RWPE1 (cell line): Measurements from ENCODE around the gene DDX41.

Source experiments
- CTCF ChIA-PET: fragments of 350-600 bp; sonication (Branson Sonifier 250); formaldehyde crosslinking; extraction: SDS; loops from one replicate; lab custom pipeline; 2021; lab: Yijun Ruan, JAX
- POLR2A ChIA-PET: fragments of 400-600 bp; formaldehyde crosslinking; extraction: SDS; loops from one replicate; lab custom pipeline; 2020; ENCODE audit warnings: antibody characterized with exemption; ENCODE audit not compliant: low non-redundant PET; lab: Yijun Ruan, JAX
- DNase-seq: peaks from one replicate; pipeline ENCODE4 v3.0.0; 2012; ENCODE audit warnings: low spot score
- H3K27ac ChIP-seq: fragments of 450-650 bp; 2 replicates; pipeline ENCODE4 v1.5.1; 2017
- TF ChIP-seq, protein P1 (sequence below): fragments of 450-650 bp; conservative IDR thresholded peaks from 2 replicates; pipeline ENCODE4 v1.5.1; 2017; ENCODE audit warnings: low read depth, mild to moderate bottlenecking

DDX41 gene

DNA sequence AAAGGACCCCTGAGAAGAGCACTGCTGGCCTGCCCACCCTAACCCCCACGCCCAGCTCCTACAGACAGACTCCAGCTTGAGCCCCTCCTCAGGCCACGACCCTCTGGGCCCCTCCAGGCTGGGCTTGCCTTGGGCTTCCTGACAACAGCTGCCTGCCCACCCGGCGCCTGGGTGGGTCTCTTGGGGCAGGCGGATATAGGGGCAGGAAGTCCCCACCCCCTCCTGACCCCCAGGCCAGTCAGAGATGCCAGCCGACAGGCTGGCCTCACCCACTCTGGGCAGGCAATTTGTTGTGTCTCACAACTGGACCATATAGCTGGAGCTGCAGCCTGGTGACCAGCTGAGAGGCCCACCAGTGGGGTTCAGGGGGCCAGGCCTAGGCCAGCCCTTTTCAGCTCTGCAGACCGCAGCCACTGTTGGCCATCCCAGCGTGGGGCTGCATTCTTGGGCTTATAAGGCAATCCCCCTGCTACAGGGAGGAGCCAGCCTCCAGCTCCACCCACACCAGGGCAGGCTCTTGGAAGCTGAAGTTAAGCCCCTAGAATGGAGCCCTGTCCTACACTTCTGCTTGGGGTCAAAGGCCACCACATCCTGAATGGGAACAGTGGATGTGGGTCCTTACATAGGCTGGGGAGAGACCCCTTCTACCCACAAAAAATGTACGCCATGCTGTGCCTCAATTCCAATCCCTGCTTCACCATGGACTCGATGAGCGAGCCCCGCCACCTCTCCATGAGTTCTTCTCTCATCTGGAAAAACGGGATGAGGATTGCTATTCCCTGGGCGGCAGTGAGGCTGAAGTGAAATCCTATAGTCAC, 21.3 kb downstream of the DDX41 start:
- POLR2A ChIA-PET: interaction anchor here (0.8 to 1.2 kb wide), 2 partner anchors 18 to 92 kb away, joined by 3 read pairs; no protein-coding TSS in a partner anchor
- peak overlapping the region; percentile 96 for H3K27ac ChIP-seq
- DNase-seq: no peak
- CTCF ChIA-PET: interaction anchor here (0.6 to 3.4 kb wide), 10 partner anchors 13 to 846 kb away, joined by 3 to 13 read pairs (median 3); no protein-coding TSS in a partner anchor
- TF ChIP-seq, protein P1, sequence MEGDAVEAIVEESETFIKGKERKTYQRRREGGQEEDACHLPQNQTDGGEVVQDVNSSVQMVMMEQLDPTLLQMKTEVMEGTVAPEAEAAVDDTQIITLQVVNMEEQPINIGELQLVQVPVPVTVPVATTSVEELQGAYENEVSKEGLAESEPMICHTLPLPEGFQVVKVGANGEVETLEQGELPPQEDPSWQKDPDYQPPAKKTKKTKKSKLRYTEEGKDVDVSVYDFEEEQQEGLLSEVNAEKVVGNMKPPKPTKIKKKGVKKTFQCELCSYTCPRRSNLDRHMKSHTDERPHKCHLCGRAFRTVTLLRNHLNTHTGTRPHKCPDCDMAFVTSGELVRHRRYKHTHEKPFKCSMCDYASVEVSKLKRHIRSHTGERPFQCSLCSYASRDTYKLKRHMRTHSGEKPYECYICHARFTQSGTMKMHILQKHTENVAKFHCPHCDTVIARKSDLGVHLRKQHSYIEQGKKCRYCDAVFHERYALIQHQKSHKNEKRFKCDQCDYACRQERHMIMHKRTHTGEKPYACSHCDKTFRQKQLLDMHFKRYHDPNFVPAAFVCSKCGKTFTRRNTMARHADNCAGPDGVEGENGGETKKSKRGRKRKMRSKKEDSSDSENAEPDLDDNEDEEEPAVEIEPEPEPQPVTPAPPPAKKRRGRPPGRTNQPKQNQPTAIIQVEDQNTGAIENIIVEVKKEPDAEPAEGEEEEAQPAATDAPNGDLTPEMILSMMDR: no peak; the same call in 1 of the 2 replicates

DNA sequence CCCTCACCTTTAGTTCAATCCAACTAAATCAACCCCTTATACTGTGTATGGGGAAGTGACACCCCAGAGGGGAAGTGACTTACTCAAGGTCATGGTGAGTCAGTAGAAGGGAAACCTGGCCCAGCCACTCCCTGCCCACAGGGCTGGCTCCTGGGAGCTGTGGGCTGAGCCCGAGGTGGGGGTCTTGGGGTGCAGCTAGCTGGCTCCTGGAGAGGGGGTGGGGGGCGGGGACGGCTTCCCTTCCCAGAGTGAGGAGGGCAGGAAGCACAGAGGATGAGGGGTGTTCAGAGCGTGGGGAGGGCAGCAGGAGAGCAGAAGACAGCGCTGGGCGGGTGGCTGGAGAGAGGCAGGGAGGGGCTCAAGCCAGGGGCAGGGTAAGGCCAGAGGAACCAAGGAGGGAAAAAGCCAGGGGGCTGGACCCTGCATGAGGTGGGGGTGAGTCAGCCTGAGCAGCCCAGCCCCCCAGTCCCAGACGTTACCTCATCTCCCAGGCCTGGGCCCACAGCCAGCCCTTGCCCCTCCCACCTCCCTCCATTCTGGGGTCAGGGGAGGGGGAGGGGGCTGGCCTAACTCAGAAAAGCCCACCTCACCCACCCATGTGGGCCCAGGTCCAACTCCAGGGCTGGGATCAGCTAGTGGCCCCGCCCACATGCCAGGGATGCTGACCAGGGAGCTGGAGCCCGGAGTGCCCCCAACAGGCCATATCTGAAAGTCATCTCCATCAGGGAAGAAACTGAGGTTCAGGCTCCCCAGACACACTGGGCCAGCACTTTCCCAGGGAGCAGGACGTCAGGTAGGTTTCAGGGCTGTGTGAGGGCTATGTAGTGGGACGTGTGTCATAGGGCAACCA, 22.2 kb downstream of the DDX41 start:
- TF ChIP-seq, protein P1: no peak; the same call in 1 of the 2 replicates
- peak; percentile 96 for DNase-seq
- ChIA-PET POLR2A (interaction anchor here (1.2 kb wide), 1 partner anchor 91 kb away, joined by 3 read pairs; no protein-coding TSS in a partner anchor), CTCF (interaction anchor here (0.6 to 3.4 kb wide), 5 partner anchors 9 to 92 kb away, joined by 3 to 13 read pairs (median 3); no protein-coding TSS in a partner anchor)
- peak overlapping the region; percentile 96 for H3K27ac ChIP-seq

DNA sequence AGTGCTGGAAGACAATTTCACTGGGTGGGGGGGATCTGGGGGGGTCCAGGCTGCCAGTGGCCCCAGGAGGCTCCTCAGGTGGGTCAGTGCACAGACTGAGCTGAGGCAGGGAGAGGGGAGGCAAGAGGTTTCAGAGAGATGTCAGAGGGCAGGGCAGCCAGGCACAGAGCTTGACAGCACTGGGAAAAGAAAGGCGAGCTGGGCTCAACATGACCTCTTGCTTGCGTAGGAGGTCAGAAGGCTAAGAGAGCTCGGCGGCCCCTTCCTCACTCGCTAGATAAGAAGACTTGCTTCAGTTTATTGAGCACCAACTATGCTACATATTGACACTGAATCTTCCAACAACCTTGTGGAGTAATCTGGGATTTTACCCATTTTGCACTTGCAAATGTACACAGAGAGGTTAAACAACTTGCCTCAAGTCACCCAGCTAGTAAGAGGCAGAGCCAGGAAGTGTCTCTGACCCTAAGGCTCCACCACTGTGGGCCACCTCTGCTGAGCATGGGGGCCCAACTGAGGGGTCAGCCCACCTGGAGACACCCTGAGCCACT, 22.9 kb downstream of the DDX41 start:
- ChIA-PET CTCF (interaction anchor here (1.5 to 3.4 kb wide), 2 partner anchors 36 to 90 kb away, joined by 6 to 13 read pairs; no protein-coding TSS in a partner anchor), POLR2A (interaction anchor here (1.0 kb wide), 1 partner anchor 11 kb away, joined by 7 read pairs; no protein-coding TSS in a partner anchor)

DNA sequence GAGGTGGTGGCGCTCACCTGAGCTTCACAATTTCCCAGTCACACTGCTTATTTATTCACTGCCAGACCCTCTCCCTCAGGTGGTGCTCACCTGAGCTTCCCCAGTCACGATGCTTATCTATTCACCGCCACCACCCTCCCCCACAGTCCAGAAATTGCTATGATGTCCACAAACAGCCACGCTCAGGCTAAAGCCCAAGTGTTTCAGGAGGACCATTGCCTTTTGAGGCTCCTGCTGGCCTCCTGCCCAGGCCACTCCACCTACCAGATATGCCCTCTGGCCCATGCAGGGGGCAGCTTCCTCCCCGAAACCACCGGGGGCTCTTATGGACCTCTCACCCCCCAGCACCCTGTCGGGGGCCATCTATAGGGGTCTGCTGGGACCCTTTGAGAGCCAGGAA, 23.9 kb downstream of the DDX41 start:
- POLR2A ChIA-PET: no interaction called here
- no peak for DNase-seq
- CTCF ChIA-PET: interaction anchor here (0.7 to 1.1 kb wide), 3 partner anchors 8 to 47 kb away, joined by 3 to 6 read pairs (median 5); no protein-coding TSS in a partner anchor
- H3K27ac ChIP-seq: peak overlapping the region; percentile 96
- TF ChIP-seq, protein P1: no peak

More for the DNA sequence above, 22.9 kb downstream of the DDX41 start:
- TF ChIP-seq, protein P1: no peak
- peak overlapping the region; percentile 96 for H3K27ac ChIP-seq
- no peak for DNase-seq

DNA sequence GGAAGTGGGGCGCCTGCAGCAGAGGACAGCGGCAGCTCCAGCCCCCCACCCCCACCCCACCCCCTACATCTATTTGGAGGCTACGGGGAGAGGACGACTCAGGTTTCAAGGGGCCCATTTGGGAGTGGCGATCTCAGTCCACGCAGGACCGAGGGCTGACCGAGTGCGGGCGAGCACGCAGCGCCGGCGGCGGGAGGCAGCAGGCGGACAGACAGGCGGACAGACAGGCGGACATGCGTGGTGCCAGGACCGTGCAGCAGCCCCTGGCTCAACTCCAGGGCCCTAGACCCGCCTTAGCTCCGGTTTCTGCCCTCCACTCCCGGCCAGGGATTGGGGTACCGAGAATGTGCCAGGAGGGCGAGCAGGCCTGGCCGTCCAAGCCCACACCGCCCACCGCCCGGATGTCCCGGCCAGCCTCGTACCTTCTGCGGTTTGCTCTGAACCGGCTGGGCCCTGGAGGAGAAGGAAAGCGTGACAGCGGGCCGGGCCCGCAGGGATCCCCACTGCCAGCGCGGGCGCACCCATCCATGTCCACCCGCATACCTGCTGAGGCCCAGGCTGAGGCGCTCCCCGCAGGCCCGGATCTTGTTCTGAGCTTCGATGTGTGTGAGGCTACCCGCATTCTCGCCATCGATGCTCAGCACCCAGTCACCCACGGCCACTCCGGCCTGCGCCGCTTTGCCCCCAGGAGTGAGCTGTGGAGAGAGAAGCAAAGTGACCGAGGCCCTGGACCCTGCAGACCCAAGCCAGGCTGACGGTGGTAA, 24.6 kb downstream of the DDX41 start:
- POLR2A ChIA-PET: interaction anchor here (0.6 kb wide), 1 partner anchor 241 kb away, joined by 3 read pairs; no protein-coding TSS in a partner anchor
- CTCF ChIA-PET: interaction anchor here (0.9 to 1.5 kb wide), 5 partner anchors 9 to 89 kb away, joined by 3 to 14 read pairs (median 5); no protein-coding TSS in a partner anchor
- H3K27ac ChIP-seq: peak overlapping the region; percentile 96
- DNase-seq: no peak
- TF ChIP-seq, protein P1: no peak
